GM18507 (cell line): ENCODE measurements around the gene MCC.
A peak's percentile ranks its signal among the peaks of the same experiment; 100 is the strongest.

ENCODE experiments used
- DNase-seq: peaks from one replicate; pipeline ENCODE4 v3.0.0; 2011; ENCODE audit warnings: low read depth; ENCODE audit not compliant: insufficient read length; ENCODE audit errors: extremely low spot score
- FAIRE-seq: peaks from 2 replicates; lab custom pipeline; 2011; peaks lifted over from hg19 to GRCh38; lab: Jason Lieb, UNC

MCC gene

GRCh38 chr5:113337515-113338415 lies 150.5 kb downstream of the MCC start:
- no peak for FAIRE-seq
- DNase-seq, result no peak

GRCh38 chr5:113336975-113337374 lies 151.3 kb downstream of the MCC start:
- DNase-seq, result no peak
- no peak for FAIRE-seq

- DNase-seq (no peak), FAIRE-seq (no peak)
These were observed 154.8 kb downstream of the MCC start for GRCh38 chr5:113333411-113333810.

- no peak for FAIRE-seq
These were observed 157.1 kb downstream of the MCC start for GRCh38 chr5:113331209-113331551.

GRCh38 chr5:113330533-113331208 lies 157.6 kb downstream of the MCC start:
- FAIRE-seq, result peak; percentile 73
- DNase-seq, result peak; percentile 18

More at GRCh38 chr5:113331209-113331551, 157.1 kb downstream of the MCC start:
- no peak for DNase-seq

DNA sequence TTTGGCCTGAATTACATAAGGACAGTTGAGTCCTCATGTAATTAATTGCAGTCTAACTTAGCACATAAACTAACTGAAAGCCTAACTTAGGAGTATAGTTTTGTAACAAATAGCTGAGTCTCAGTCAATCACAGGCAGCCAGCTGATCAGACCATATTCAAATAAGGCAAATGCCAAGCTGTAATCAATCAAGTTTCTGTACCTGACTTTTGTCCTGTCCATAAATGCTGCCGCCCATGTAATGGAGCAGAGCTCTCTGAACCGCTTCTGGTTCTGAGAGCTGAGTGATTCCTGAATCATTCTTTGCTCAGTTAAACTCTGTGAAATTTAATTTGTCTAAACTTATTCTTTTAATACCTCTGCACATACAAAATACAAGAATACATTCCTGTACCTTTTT lies 158.3 kb downstream of the MCC start:
- DNase-seq, result no peak
- no peak for FAIRE-seq

DNA sequence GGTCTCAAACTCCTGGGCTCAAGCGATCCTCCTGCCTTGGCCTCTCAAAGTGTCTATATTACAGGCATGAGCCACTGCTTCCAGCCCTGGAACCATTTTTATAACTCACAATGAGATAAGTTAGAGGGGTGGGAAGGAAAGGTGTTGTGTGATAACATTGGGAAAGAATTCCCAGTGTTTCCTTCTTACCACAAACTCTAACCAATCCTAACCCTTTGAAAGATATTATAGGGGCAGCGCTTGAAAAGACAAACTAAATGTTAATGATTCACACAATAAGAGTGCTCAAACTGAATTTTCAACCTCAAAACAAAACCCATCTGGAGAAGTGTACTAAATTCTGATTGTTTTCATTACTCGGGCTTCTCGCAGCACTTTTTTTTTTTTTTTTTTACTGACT lies 163.2 kb downstream of the MCC start:
- DNase-seq, result no peak
- FAIRE-seq, result no peak

DNA sequence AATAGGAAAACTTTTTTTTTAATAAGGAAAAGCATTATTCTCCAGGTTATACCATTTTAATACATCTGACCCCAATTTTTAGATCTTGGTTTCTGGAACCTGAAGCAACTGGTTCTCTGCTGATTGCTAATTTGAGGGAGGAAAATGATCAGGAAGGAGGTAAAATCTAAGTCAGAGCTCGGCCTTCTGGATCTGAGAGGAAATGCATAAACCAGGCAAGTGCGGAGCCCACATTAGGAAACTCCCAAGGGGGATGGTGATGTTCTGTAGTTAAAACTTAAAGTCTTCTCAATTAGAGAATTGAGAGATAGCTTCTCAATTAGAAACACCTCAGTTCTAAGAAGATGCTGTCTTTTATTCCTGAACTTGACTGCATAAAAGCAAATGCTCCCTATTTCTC lies 167.0 kb downstream of the MCC start:
- FAIRE-seq (no peak), DNase-seq (no peak)

DNA sequence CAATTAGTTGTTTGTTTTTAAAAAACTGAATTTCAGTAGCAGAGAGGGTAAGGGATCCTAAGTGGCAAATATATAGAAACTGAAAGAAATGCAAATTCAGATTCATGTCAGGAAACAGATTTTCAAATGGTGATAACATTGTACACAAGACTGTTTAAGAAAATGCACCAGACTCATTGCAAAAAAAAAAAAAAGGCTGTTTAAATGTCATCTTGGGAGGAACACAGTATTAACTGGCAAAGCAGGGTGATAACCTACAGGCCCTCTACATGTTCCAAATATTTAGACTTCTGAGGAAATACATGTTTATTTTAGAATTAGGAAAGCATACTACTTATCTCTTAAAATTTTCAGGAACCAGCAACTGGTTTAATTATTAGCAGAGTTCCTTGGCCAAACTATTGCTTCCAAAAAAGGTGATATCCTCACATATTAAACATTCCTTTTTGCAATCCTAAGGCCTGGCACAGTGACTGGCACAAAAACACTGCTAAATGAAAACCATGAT lies 167.9 kb downstream of the MCC start:
- no peak for DNase-seq
- no peak for FAIRE-seq

DNA sequence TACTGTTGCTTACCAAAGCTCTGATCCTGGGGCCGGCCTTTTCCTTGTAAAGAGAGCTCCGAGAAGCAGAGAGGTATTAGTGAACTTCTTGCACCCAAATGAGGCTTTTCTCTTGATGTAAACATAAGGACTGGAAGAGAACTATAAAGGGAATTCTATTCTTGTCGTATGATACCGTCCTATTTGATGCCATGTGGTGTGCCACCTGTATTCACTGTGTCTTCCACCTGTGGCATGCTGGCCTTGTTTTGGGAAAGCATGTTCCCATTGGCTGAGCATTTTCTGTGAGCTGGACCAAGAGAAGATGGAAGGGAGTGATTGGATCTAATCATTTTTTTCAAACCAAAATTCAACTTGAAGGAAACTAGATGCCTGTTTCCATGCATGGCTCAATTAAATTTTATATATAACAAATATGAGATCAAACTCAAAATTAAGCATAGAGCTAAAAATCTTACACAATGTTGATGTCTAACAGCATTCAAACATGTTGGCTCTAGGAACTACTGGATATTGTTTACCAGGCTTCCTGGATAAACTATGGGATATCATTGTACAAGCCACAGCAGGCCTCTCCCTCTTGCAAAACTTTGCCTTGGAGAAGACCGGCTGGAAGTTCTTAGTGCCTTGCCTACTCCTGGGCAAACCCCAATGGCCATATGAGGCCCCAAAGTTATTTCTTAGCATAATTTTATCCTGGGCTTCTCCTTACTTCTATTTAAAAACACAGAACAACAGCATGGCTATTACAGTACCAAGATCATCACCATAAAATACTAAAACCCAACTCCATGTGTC lies 168.8 kb downstream of the MCC start:
- DNase-seq (no peak), FAIRE-seq (no peak)

- DNase-seq (no peak), FAIRE-seq (no peak)
These were observed 170.6 kb downstream of the MCC start for GRCh38 chr5:113317636-113318035.

GRCh38 chr5:113311301-113311700 lies 177.0 kb downstream of the MCC start:
- no peak for FAIRE-seq
- no peak for DNase-seq

DNA sequence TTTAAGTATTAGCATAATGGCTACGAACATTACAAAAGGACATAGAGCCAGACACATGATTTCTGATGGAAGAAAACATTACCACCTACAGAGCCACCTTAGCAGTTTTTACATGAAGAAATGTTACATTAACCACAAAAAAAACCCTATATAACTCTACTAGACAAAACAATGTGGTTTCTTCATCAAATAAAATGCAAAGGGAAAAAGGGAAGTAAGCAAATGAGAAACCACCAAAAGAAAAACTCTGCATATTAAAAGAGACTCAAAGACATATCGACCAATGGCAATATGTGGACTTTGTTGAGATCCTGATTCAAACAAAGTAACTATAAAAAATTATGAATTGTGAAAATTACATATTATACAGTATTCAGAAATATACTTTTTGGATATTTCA lies 186.1 kb downstream of the MCC start:
- DNase-seq, result no peak
- no peak for FAIRE-seq

- FAIRE-seq, result no peak
- DNase-seq, result no peak
These were observed 188.7 kb downstream of the MCC start for GRCh38 chr5:113299591-113299990.

- FAIRE-seq (no peak), DNase-seq (no peak)
These were observed 191.6 kb downstream of the MCC start for GRCh38 chr5:113296676-113297075.

DNA sequence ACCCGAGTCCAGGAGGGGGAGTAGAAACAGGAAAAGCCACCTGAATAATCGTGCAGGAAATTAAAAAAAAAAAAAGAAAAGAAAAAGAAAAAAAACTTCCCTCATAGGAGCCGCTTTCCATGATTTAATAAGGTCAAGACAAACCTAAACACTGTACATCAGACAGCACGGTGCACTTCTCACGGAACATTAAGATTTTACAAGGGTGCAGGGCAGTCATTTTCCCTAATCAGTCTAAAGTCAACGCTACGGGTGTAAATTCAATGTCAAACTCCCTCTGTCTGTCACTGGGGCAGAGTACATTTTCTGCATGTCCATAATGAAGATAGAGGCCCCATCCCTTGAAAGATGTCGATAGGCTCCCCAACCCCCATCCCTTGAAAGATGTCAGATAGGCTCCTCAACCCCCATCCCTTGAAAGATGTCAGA lies 193.1 kb downstream of the MCC start:
- FAIRE-seq (no peak), DNase-seq (no peak)

DNA sequence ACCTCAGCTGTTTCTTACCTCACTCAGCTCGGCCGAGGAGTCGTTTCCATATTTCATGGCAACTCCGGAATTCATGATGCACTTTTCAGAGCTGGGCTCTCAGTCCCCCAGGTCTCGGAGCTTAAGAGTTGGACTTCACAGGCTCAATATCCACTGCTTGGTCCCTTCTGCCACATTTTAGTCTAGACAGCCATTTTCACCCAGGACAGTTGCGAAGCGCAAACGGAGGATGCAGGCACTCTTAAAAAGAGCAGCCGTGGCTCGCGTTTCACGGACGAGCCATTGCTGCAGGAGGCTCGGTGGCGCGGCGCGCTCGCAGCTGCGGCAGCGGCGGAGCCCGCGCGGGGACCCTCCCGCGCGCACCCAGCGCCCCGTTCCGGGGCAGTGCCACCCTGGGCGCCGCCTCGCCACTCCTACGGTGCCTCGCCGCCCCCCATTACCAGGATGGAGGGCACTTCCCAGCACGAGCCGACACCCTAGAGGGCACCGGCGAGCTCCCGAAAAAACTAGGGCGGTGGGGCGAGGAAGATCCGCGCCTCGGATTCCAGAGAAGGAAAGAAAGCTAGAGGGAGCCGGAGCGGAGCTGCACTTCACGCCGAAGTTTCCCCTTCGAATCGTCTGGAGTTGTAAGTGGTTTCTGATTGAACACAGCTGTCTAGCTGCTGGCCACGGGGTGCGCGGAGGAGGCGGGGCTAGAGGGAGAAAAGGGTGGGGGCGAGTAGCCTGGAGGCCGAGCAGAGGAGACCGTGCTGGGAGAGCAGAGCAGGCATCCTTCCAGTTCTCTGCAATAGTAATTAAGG lies 193.7 kb downstream of the MCC start:
- DNase-seq (peak; percentile 71), FAIRE-seq (peak; percentile 88)

GRCh38 chr5:113293975-113294310 lies 194.3 kb downstream of the MCC start:
- FAIRE-seq, result peak; percentile 60
- no peak for DNase-seq
